Measurements from ENCODE around the gene RPS21.

The RPS21 gene

GRCh38 chr20:62386383-62387218 is at the start of gene RPS21:
Gene RPS21 (plus strand): TSS chr20:62387103. CDS start chr20:62387339, 236 bp downstream.
- DNase-seq (ENCODE audit: low spot score) = peak; percentile 85

GRCh38 chr20:62337558-62338293 is 49.2 kb upstream of the RPS21 start:
- no peak for DNase-seq (ENCODE audit: low spot score)

GRCh38 chr20:62338294-62338620 is 48.6 kb upstream of the RPS21 start:
- no peak for DNase-seq (ENCODE audit: low spot score)

GRCh38 chr20:62339647-62340062 is 47.2 kb upstream of the RPS21 start:
- DNase-seq (ENCODE audit: low spot score) = peak; percentile 23

GRCh38 chr20:62342910-62343309 is 44.0 kb upstream of the RPS21 start:
- DNase-seq (ENCODE audit: low spot score) = no peak

- no peak for DNase-seq (ENCODE audit: low spot score)
These were observed 42.8 kb upstream of the RPS21 start for GRCh38 chr20:62344092-62344491.

GRCh38 chr20:62344782-62345181 is 42.1 kb upstream of the RPS21 start:
- no peak for DNase-seq (ENCODE audit: low spot score)

- DNase-seq (ENCODE audit: low spot score) = no peak
These were observed 41.1 kb upstream of the RPS21 start for GRCh38 chr20:62345681-62346370.

- DNase-seq (ENCODE audit: low spot score) = no peak
These were observed 40.3 kb upstream of the RPS21 start for GRCh38 chr20:62346398-62347150.

- no peak for DNase-seq (ENCODE audit: low spot score)
These were observed 39.8 kb upstream of the RPS21 start for GRCh38 chr20:62347151-62347404.

- DNase-seq (ENCODE audit: low spot score) = no peak
These were observed 39.5 kb upstream of the RPS21 start for GRCh38 chr20:62347445-62347844.

GRCh38 chr20:62348604-62349003 is 38.3 kb upstream of the RPS21 start:
- DNase-seq (ENCODE audit: low spot score) = no peak

GRCh38 chr20:62349556-62350097 is 37.3 kb upstream of the RPS21 start:
- DNase-seq (ENCODE audit: low spot score) = no peak

- no peak for DNase-seq (ENCODE audit: low spot score)
These were observed 36.7 kb upstream of the RPS21 start for GRCh38 chr20:62350098-62350628.

- DNase-seq (ENCODE audit: low spot score) = no peak
These were observed 36.1 kb upstream of the RPS21 start for GRCh38 chr20:62350629-62351422.

- DNase-seq (ENCODE audit: low spot score) = no peak
These were observed 35.2 kb upstream of the RPS21 start for GRCh38 chr20:62351469-62352401.

GRCh38 chr20:62352402-62353288 is 34.3 kb upstream of the RPS21 start:
- peak; percentile 77 for DNase-seq (ENCODE audit: low spot score)

- no peak for DNase-seq (ENCODE audit: low spot score)
These were observed 33.4 kb upstream of the RPS21 start for GRCh38 chr20:62353289-62354030.
